SU-DHL-6 (cell line): Measurements from ENCODE around the gene MOSPD2.

Experiments
- H2AFZ ChIP-seq: fragments of 200-600 bp; sonication (generic); 2 replicates; pipeline ENCODE4 v1.6.1; 2014; ENCODE audit warnings: low read depth, mild to moderate bottlenecking, moderate library complexity, mixed read lengths, antibody characterized with exemption, low read length; ENCODE audit not compliant: severe bottlenecking
- H3F3A ChIP-seq: fragments of 200-600 bp; shearing (Covaris generic); 2 replicates; pipeline ENCODE4 v1.6.0; 2016; ENCODE audit warnings: antibody characterized with exemption, mild to moderate bottlenecking; ENCODE audit not compliant: insufficient read depth
- H3K27ac ChIP-seq: fragments of 200-600 bp; sonication (generic); 2 replicates; pipeline ENCODE4 v1.5.1; 2016; ENCODE audit warnings: low read depth, mild to moderate bottlenecking, low read length, moderate library complexity, mixed read lengths
- H3K27me3 ChIP-seq: fragments of 200-600 bp; sonication (generic), shearing (Covaris generic); 2 replicates; pipeline ENCODE4 v1.6.0; 2014; ENCODE audit warnings: mild to moderate bottlenecking, low read length
- H3K36me3 ChIP-seq: fragments of 200-600 bp; sonication (generic); 2 replicates; pipeline ENCODE4 v1.6.1; 2014; ENCODE audit warnings: mild to moderate bottlenecking, low read length, mixed read lengths
- H3K4me2 ChIP-seq: fragments of 300-600, 200-600 bp; shearing (Covaris generic), sonication (generic); 2 replicates; pipeline ENCODE4 v1.6.0; 2014; ENCODE audit warnings: low read length, low read depth, mild to moderate bottlenecking; ENCODE audit not compliant: poor library complexity, severe bottlenecking
- H3K4me3 ChIP-seq: fragments of 200-600 bp; sonication (generic); 2 replicates; pipeline ENCODE4 v1.5.1; 2014; ENCODE audit warnings: antibody characterized with exemption, low read length, mild to moderate bottlenecking, mixed read lengths; ENCODE audit not compliant: insufficient read depth, poor library complexity, severe bottlenecking
- H3K79me2 ChIP-seq: fragments of 200-600 bp; sonication (generic); 2 replicates; pipeline ENCODE4 v1.6.1; 2014; ENCODE audit warnings: mild to moderate bottlenecking, low read length, moderate library complexity; ENCODE audit not compliant: insufficient read depth
- H3K9ac ChIP-seq: fragments of 200-600 bp; sonication (generic); 2 replicates; pipeline ENCODE4 v1.7.0; 2014; ENCODE audit warnings: mild to moderate bottlenecking, low read length
- H3K9me2 ChIP-seq: fragments of 200-600 bp; sonication (generic); replicated peaks from 2 replicates; pipeline ENCODE4 v1.6.1; 2014; ENCODE audit warnings: low read length; ENCODE audit not compliant: insufficient read depth
- H3K9me3 ChIP-seq: fragments of 200-600 bp; sonication (generic); 2 replicates; pipeline ENCODE4 v1.6.1; 2014; ENCODE audit warnings: low read length, mixed read lengths; ENCODE audit not compliant: insufficient read depth
- H4K20me1 ChIP-seq: fragments of 200-600 bp; sonication (generic); 2 replicates; pipeline ENCODE4 v1.6.1; 2014; ENCODE audit warnings: low read depth, mild to moderate bottlenecking, antibody characterized with exemption, low read length, moderate library complexity, mixed read lengths
- EZH2phosphoT487 ChIP-seq: fragments of 200-600 bp; sonication (generic), shearing (Covaris generic); conservative IDR thresholded peaks from 2 replicates; pipeline ENCODE4 v1.6.1; 2018; ENCODE audit warnings: mild to moderate bottlenecking, antibody characterized with exemption, low read length, moderate library complexity, mixed read lengths
- TF ChIP-seq, protein P1 (sequence below): fragments of 200-600 bp; sonication (generic); IDR thresholded peaks from one replicate; pipeline ENCODE4 v1.5.1; 2017; ENCODE audit warnings: antibody characterized with exemption, mild to moderate bottlenecking, low read length, moderate library complexity; ENCODE audit not compliant: insufficient read depth, poor library complexity, severe bottlenecking

Gene MOSPD2

GRCh38 chrX:14902537-14902936, 29.3 kb downstream of the MOSPD2 start:
- no peak overlapping the region for H3K27ac ChIP-seq
- no peaks in the 10 kb centered on the region for H3K9me3 ChIP-seq
- H3K4me2 ChIP-seq, result no peak overlapping the region
- no peaks in the 10 kb centered on the region for H4K20me1 ChIP-seq
- H3F3A ChIP-seq, result no peaks in the 10 kb centered on the region
- H3K9ac ChIP-seq, result no peak overlapping the region
- H3K4me3 ChIP-seq, result no peak overlapping the region
- no peaks in the 10 kb centered on the region for H3K27me3 ChIP-seq
- no peaks in the 10 kb centered on the region for H3K79me2 ChIP-seq
- no peaks in the 10 kb centered on the region for H3K9me2 ChIP-seq
- TF ChIP-seq EZH2phosphoT487, result no peak
- TF ChIP-seq, protein P1, sequence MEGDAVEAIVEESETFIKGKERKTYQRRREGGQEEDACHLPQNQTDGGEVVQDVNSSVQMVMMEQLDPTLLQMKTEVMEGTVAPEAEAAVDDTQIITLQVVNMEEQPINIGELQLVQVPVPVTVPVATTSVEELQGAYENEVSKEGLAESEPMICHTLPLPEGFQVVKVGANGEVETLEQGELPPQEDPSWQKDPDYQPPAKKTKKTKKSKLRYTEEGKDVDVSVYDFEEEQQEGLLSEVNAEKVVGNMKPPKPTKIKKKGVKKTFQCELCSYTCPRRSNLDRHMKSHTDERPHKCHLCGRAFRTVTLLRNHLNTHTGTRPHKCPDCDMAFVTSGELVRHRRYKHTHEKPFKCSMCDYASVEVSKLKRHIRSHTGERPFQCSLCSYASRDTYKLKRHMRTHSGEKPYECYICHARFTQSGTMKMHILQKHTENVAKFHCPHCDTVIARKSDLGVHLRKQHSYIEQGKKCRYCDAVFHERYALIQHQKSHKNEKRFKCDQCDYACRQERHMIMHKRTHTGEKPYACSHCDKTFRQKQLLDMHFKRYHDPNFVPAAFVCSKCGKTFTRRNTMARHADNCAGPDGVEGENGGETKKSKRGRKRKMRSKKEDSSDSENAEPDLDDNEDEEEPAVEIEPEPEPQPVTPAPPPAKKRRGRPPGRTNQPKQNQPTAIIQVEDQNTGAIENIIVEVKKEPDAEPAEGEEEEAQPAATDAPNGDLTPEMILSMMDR, result no peak
- no peak overlapping the region for H2AFZ ChIP-seq
- peaks cover 4% of the 10 kb centered on the region; the same call in 1 of the 2 replicates for H3K36me3 ChIP-seq

- Histone ChIP-seq H3K9ac (no peak overlapping the region), H3K4me3 (no peak overlapping the region), H3K27ac (no peak overlapping the region), H3K4me2 (no peak overlapping the region), H3K9me2 (no peaks in the 10 kb centered on the region), H3F3A (no peaks in the 10 kb centered on the region), H3K36me3 (peaks cover 4% of the 10 kb centered on the region; the same call in 1 of the 2 replicates), H3K9me3 (no peaks in the 10 kb centered on the region), H2AFZ (no peak overlapping the region), H4K20me1 (no peaks in the 10 kb centered on the region), H3K27me3 (no peaks in the 10 kb centered on the region), H3K79me2 (no peaks in the 10 kb centered on the region)
- TF ChIP-seq, protein P1, result no peak
- TF ChIP-seq EZH2phosphoT487, result no peak
Measured at GRCh38 chrX:14903891-14904290, 30.7 kb downstream of the MOSPD2 start.

DNA sequence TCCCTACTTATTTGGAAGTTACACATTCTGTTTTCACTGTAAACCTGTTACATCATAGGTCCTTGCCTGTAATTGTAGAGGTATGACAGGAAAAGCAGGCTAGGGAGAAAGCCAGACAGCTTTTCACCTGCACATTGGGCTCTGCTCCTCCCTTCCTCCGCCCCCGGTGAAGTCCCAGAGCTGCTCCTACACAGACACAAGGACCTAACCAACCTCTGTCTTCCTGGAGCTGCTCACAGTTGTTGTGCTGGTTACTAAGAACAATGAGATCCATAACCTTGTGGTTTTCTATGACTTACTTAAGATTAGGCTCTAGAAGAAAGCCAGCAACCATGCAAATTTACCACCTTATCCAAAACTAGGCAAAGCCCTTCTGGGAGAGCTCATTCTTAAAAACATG, 40.0 kb downstream of the MOSPD2 start:
- no peak for TF ChIP-seq EZH2phosphoT487
- TF ChIP-seq, protein P1, result no peak
- Histone ChIP-seq H3K4me3 (no peak overlapping the region), H3K27me3 (no peaks in the 10 kb centered on the region), H3K4me2 (no peak overlapping the region), H3K27ac (no peak overlapping the region), H2AFZ (no peak overlapping the region), H3K9me2 (no peaks in the 10 kb centered on the region), H3K9ac (no peak overlapping the region), H3K79me2 (no peaks in the 10 kb centered on the region), H3K9me3 (no peaks in the 10 kb centered on the region), H3F3A (no peaks in the 10 kb centered on the region), H4K20me1 (no peaks in the 10 kb centered on the region), H3K36me3 (no peaks in the 10 kb centered on the region)
